Fibroblast of the conjunctiva (primary cell): ENCODE results near the gene GPR17.

Source experiments
- DNase-seq: peaks from one replicate; pipeline ENCODE4 v3.0.0-alpha.2; 2010; ENCODE audit warnings: low read depth

Gene GPR17

DNA sequence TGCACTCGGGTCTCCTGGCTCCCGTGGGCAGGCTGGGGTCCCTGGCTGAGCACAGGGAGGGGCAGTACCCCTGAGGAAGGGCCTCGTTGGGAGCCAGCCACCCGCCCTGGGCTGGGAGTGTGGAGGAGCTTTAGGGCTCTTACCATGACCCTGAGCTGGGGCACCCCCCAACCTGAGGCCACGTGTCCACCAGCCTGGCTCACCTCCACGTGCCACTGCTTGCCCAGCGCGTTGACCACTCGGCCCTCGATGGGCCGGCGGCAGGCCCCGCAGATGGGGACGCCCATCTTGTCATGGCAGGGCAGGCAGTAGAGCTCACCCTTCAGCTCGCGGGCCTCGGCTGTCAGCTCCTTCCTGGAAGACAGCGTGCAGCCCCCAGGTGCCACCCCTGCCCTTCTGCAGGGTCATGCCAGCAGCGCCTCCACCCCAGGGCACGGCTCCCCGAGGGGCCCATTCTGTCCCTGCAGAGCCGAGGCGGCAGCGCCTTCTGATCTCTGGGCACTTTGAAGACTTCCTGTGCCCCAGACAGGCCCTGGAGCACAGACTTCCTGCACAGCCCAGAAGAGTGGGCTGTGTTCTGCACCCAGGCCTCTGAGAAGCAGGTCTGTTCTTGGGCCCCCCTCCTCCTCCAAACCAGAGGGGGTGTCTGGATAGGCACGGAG lies 4.0 kb upstream of the GPR17 start:
- DNase-seq = no peak

DNA sequence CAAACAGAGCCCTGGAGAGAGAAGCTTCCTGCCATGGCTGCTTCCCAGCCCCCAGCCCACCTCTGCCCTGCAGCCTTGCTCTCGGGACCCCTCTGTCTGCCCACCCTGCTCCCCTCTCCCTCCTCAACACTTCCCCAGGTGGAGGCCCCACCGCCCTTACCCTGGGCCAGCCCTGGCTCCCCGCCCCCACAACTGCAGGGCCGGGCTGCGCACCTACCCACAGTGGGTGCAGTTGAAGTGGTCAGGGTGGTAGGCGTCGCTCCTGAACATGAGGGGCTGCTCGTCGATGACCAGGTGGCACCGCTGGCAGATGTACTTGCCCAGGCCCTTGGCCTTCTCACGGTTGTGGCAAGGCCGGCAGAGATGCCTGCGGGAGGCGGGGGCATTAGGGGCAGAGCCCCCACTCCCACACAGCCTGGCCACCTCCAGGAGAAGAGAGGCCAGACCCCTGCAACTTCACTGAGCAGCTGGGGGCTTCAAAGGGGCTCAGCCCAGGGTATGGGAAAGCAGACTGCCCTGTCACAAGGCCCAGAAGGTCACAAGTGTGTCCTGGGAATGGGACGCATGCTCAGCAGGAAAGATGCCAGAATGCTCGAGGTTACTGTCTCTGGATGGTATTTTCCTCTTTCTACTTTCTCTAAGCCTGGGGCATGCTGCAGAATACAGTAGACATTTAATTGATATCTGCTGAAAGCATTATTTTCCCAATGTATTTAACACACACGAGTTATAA lies 3.1 kb upstream of the GPR17 start:
- no peak for DNase-seq

DNA sequence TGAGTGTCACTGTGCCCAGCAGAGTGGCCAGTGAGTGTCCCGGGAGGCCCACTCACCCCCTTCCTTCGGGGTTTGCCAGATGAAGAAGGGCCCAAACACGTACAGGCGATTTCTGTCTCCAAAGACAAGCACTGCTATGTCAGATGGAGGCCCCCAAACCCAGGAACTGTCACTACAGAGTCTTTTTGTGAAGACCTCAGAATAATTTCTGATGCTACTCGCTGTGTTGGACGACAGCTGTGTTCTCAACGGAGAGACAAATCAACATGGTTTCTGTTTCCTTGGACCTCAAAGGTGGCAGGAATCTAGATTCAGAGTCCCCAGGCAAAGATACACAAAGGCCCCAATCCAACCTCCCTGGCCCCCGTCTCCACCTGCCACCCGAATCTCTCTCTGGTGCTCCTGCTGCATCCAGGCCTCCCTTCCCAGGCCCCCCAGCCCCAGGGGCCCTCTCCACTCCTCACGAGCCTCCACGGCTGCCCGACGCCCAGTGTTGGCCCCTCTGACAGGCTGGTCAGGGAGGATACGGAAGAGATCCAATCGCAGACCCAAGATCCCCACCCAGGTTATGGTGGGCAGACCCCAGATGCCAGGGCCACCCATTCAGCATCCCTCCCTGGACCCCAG lies 2.4 kb upstream of the GPR17 start:
- no peak for DNase-seq

DNA sequence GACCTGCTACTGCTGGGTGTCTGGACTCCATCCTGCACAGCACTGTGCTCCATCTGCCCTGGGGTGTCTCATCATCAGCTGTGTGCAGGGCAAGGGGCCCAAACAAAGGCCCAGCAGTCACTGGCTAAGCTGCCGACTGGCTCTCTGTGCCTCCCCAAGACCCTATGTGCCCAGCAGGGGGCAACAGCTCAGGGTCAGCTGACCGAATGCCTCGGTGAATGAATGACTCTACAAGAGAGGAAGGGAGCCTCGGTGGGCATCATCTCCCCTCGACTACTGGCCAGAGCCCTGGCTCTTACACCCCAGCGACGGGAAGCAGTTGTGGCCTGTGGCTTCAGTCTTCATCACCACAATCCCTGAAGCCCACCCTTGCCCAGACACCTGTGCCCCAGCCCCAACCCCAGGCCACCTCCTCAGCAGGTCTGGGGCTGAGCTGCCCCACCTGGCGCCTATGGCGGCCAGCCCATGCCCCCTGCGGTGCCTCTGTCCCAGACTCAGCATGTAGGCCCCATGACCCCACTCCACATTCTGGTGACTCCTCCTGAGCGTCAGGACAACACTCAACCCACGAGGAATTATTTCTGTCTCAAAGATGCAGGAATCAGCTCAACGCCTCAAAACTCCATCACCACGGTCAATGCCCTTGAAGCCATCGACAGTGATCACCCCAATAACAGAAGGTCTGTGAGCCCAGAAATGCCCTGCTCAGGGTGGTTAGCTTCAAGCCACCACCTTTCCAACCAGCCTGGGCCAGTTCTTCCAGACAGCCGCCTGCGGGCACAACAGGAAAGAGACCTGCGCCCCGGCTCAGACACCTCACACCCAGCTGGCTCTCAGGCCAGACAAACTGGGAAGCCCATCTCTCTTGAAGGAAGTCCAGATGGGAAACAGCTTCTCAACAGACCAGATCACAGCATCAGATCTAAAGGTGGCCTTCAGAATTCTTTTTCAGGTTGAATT lies 1.6 kb upstream of the GPR17 start:
- DNase-seq = no peak

DNA sequence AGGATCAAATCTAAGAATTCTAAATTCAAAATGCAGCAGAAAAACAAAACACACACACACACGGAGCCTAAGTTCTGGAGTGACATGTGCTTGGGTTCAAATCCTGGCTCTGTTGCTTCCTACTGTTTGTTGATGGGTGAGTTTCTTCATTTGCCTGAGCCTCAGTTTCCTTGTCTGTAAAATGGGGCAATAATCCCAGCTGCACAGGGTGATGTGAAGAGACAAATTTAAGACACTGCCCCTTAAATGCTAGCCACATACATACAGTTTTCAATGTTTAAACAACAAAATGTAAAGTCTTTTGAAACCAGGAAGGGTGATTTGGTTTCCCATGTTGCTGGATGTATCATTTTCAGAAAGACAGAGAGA lies 943 bp upstream of the GPR17 start:
- no peak for DNase-seq

DNA sequence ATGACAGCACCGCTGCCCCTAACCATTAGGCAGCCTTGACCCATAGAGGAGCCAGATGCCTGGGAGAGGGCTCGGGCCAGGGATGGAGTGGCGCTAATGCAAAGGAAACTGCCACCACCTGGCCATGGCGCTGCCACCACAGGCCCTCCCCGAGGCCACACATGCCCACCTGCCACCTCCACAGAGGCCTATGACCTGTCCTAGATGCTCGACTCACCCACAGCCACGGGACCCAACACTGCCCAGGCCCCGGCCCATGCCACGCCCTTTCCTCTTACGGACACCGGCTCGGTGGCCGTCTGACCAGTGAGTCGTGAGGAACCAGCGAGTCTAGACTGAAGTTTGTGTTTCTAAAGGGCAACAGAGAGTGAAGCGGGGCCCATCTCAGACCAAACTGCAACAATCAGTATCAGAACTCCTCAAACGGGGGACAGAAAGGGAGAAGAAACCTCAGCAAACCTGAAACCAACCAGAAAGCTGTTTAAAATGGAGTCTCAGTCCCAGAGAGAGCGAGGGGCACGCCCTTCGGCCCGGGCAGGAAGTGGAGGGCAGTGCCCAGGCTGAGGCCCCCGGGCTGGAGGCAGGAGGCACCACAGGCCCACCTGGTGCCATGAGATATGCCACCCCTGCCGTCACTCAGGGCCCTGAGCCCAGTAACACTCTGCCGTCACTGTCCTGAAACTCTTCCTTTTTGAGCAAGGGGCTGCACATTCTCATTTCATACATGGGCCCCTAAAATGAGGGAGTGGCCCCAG lies 711 bp downstream of the GPR17 start:
- no peak for DNase-seq

DNA sequence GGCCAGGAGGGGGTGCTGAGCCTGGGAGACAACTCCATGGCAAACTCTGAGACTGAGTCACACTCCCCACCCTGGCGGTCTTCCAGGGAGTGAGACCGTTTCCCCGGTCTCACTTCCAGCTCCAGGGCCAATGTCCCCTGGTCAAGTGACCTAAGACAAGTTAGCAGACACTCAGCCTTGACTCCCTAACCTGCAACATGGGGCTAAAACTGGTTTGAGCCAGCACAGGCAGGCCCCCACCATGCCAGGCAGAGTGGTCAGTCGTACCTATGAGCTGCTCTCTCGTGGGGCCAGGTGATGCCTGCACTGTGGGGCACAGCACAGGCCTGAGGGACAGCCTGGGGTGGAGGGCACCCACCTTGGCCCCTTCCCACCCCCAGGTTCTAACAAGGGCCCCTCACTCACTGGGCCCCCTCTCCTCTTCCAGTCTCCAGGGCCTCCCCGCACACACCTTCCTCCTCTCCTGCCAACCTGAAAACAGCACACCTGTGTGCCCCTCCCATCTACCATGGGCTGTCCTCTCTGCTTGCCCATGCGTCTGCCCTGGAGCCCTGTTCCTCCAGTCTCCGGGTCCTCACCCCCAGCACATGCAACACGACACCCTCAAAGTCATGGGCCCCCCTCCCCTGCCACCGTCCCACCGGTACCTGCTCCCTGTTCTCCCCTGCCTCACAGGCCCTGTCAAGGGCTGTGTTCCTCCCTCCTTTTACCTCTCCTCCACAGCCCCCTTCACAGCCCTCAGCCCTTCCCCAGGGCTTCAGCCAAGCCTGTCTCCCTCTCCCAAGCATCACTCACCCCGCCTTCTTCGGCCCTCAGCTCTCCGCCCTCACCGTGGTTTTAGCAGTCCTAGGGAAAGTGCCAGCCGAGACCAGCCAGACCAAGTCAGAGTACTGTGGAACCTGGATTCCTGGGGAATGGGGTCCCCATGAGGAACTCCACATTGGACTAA lies 1.6 kb downstream of the GPR17 start:
- no peak for DNase-seq

DNA sequence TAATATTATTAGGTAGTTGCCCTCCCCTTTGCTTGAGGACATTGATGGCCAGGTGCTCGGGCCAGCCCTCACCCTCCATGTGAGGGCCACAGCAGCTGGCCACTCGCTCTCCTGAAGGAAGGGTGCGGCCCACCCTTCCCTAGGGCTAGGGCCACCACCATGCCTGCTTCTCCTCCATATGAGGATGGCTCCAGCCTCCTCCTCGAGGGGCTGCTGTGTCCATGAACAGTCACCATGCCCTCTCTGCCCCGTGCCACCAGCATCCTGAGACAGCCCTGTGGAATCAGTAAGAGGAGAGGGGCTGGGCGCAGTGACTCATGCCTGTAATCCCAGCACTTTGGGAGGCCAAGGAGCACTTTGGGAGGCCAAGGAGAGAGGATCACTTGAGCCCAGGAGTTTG lies 2.4 kb downstream of the GPR17 start:
- DNase-seq = no peak

DNA sequence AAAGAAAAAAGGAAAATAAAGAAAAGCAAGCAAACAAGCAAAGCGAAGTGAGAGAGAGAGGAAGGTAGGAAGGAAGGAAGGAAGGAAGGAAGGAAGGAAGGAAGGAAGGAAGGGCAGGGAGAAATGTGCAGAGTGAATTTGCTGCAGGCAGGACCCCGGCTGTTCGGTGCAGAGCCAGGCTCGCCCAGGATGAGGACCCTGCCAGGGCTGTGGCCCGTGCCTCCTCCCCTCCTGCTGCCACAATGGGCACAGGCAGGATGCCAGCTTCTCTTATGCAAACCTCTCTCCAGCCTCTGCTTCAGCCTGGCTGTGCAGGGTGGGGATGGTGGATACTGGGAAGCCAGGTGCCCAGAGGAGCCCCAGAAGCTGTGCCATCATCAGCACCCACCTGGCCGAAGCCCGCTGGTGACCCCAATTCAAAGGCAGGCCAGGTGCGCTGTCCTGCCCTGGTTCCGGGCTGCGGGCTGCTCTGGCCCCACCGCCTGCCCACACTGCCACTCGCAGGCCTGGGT lies 3.2 kb downstream of the GPR17 start:
- no peak for DNase-seq

DNA sequence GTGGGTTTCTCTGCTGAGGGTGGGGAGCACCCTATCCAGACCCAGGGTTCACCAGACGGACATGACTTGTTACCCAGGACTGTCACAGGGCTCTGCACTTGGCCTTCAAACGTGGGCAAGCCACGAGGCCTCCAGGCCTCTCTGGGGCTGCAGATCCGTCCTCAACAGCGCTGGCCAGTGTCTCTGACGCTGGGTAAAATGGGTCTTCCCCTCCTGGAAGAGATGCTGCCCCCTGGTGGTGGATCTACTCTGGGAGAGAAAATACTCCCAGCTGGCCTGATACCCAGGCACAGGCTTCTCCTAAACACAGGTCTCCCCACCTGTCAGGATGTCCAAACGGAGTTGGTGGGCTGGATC lies 3.7 kb downstream of the GPR17 start:
- peak; percentile 61 for DNase-seq

DNA sequence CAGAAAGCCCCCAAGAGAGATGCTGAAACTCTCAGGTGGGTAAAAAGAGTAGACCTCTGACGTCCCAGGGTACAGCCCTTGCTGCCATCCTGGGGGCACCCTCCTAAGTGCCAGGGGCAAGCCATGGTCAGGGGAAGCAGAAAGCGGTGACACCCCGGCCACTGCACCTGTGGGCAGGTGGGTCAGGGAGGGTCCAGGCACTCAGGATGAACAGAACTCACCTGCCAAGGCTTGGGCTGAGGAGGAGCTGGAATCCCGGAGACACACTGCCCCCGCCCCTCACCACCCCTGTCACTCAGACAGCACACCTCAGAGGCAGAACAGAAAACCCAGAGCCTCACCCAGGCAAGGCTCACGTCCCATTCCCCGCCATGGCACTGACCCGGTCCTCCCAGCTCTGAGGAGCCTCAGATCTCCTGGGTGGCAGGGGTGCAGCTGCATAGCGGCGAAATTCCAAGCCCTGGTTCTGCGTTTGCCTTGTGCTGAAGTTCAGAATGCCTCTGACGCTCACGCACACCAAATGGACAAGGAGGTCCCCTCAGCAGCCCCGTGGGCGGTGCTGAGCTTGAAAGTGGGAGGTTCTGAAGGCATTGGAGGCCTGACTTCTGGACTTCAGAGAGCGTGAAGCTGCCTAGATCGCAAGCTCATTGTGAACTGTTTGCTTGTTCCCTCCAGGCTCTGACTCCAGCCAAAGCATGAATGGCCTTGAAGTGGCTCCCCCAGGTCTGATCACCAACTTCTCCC lies 4.3 kb downstream of the GPR17 start:
- DNase-seq = no peak

DNA sequence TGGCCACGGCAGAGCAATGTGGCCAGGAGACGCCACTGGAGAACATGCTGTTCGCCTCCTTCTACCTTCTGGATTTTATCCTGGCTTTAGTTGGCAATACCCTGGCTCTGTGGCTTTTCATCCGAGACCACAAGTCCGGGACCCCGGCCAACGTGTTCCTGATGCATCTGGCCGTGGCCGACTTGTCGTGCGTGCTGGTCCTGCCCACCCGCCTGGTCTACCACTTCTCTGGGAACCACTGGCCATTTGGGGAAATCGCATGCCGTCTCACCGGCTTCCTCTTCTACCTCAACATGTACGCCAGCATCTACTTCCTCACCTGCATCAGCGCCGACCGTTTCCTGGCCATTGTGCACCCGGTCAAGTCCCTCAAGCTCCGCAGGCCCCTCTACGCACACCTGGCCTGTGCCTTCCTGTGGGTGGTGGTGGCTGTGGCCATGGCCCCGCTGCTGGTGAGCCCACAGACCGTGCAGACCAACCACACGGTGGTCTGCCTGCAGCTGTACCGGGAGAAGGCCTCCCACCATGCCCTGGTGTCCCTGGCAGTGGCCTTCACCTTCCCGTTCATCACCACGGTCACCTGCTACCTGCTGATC lies 4.9 kb downstream of the GPR17 start:
- DNase-seq = no peak

DNA sequence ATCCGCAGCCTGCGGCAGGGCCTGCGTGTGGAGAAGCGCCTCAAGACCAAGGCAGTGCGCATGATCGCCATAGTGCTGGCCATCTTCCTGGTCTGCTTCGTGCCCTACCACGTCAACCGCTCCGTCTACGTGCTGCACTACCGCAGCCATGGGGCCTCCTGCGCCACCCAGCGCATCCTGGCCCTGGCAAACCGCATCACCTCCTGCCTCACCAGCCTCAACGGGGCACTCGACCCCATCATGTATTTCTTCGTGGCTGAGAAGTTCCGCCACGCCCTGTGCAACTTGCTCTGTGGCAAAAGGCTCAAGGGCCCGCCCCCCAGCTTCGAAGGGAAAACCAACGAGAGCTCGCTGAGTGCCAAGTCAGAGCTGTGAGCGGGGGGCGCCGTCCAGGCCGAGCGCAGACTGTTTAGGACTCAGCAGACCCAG lies 5.4 kb downstream of the GPR17 start:
- no peak for DNase-seq

DNA sequence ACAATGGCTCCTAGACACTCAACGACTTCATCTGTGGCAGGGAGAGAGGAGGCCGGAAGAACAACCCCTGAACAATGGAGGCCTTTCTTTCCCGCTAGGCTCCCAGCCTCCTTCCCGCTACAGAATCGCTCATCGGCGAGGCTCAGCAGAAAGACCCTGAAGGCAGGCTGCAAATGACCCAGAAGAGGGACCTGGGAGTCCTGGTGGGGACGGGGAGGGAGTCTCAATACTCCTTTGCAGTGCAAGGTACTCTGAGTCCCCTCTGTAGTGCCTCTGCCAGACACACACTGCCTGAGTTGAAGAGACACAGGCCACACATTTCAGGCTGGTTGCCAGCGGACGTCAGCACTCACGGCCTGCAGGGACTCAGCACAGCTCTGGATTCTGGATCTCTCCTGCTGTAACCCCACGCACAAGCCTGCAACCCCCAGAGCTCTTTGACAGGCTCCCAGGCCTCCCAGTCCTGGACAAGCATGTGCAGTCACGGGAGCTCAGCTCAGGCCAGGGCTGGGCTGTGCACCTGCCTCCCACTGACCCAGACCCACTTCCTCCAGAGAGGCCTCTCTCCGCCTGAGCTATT lies 6.1 kb downstream of the GPR17 start:
- DNase-seq = no peak

DNA sequence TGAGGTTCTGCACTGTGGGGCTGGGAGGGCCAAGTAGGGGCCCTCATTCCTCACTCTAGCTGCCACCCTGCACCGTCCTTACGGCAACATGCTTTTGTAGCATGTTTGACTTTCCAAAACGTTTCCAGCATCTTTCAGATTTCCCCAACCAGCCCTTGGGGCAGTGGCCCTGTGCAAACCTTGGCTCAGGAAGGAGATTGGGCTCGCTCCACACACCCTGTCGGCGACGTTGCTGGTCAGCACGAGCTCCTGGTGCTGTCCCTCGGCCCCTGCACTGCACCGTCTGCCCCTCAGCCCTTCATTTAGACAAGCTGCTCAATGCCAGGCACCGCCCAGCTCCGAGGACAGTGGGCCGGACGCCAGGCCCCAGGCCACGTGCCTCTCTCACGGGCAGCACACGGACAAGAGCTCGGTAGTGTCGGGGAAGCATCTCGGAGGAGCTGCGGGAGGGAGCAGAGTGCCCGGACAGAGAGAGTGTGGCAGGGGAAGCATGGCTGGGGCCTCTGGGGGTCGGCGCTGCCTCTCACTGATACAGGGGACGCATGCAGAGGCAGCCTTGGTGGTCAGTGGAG lies 6.9 kb downstream of the GPR17 start:
- DNase-seq = no peak

DNA sequence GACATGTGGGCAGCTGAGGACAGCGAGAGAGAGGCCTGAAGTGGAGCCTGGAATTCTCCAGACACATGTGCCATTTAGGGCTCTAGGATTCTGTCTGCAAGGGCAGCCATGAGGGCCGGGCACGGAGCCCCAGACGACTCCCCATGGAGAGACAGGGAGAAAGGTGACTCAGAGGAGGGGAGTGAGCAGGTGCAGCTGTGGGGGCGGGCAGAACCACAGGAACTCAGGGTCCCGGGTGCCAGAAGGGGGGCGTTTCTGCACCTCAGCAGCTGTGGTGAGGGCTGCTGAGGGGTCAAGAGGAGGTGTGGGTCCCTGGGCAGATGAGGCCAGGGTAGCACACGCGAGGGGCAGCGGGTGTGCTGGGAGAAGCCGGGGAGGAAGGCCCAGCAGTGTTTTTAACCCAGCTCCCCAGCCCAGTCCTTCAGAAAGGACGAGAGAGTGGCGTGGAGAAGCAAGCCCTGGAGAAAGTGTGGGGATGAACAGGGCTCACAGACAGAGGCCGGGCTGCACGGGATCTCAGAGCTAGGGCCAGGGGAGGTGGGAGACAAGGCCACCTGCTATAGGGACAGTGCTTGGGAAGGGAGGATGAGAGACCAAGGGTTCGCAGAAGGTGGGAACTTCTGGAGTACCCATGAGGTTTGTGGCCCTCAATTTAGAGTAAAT lies 7.6 kb downstream of the GPR17 start:
- DNase-seq = no peak

DNA sequence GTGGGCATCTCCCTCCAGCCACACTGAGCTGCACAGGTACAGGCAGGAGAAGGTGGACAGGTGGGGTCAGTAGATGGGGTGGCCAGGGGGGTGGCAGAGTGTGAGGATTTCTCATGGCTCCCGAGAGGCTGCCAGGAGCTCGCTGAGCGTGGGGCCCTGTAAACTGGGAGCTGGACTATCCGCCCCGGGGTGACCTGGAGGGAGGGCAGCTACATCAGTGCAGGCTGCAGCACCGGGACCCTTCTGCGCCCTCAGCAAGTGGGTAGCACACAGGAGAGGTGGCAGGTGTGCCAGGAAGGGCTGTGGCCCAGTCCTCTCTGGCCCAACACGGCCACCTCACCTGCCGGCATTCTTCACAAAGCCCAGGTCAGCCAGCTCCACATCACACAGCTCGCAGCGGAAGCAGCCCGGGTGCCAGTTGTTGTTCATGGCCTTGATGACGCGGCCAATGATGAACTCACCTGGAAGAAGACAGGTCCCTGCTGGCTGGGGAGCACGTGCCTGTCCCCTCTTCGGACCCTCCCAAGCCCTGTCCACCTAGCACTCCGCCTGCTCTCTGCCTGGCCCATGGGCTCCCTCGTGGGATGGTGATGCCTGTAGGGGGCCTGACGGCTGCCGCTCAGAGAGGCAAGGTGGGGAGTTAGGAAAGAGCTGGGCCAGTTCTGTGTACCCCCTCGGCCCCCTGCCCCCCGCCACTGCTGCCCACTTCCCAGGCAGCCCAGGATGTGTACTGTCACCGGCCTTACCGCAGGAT lies 8.3 kb downstream of the GPR17 start:
- no peak for DNase-seq
